Effector memory CD4-positive, alpha-beta T cell (primary cell): ENCODE data around the gene NODAL.

Experiments
- DNase-seq, 3 donors: peaks; one replicate each; pipeline ENCODE4 v3.0.0-alpha.2; 2020
- H3K27ac ChIP-seq: 2 replicates; pipeline ENCODE4 v1.7.0; 2013; ENCODE audit warnings: mild to moderate bottlenecking, low read length, moderate library complexity; ENCODE audit not compliant: insufficient read depth, poor library complexity, severe bottlenecking
- H3K27me3 ChIP-seq: replicated peaks from 2 replicates; pipeline ENCODE4 v1.7.0; 2013; ENCODE audit warnings: mild to moderate bottlenecking, low read length; ENCODE audit not compliant: insufficient read depth, control insufficient read depth, poor library complexity, severe bottlenecking
- H3K36me3 ChIP-seq: 2 replicates; pipeline ENCODE4 v1.7.0; 2013; ENCODE audit warnings: mild to moderate bottlenecking, low read length, moderate library complexity; ENCODE audit not compliant: control insufficient read depth, insufficient read depth
- H3K4me1 ChIP-seq: 2 replicates; pipeline ENCODE4 v1.7.0; 2013; ENCODE audit warnings: low read length, mild to moderate bottlenecking; ENCODE audit not compliant: control insufficient read depth, insufficient read depth, poor library complexity, severe bottlenecking
- H3K4me3 ChIP-seq: 2 replicates; pipeline ENCODE4 v1.7.0; 2013; ENCODE audit warnings: low read length, low read depth, mild to moderate bottlenecking; ENCODE audit not compliant: insufficient read depth, poor library complexity, severe bottlenecking
- H3K9me3 ChIP-seq: 2 replicates; pipeline ENCODE4 v1.7.0; 2013; ENCODE audit warnings: mild to moderate bottlenecking, low read length, moderate library complexity; ENCODE audit not compliant: control insufficient read depth

Gene NODAL

DNA sequence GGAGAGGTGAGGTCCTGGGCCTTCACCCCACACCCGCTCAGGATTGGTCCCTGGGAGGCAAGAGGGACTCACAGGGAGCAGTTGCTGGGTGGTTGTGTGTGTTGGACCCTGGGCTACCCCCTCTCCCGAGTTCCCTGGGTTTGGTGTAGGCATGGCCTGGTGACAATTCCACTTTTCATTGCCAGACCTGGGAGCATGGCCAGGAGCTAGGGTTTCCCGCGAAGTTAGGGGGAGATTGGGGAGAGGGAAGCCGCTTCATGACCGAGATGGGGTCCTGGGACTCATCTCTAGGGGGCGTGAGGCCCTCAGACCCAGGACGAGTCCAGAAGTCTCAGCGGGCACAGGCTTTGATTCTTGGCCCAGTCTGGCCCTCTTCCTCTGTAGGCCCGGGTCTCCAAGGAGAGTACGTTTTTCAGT, 37.7 kb upstream of the NODAL start:
- Histone ChIP-seq H3K4me3 (peak overlapping the region; percentile 46), H3K27me3 (no peaks in the 10 kb centered on the region), H3K4me1 (peaks cover 36% of the 10 kb centered on the region), H3K27ac (no peak overlapping the region), H3K36me3 (no peaks in the 10 kb centered on the region), H3K9me3 (no peaks in the 10 kb centered on the region)
- DNase-seq, result no peak

DNA sequence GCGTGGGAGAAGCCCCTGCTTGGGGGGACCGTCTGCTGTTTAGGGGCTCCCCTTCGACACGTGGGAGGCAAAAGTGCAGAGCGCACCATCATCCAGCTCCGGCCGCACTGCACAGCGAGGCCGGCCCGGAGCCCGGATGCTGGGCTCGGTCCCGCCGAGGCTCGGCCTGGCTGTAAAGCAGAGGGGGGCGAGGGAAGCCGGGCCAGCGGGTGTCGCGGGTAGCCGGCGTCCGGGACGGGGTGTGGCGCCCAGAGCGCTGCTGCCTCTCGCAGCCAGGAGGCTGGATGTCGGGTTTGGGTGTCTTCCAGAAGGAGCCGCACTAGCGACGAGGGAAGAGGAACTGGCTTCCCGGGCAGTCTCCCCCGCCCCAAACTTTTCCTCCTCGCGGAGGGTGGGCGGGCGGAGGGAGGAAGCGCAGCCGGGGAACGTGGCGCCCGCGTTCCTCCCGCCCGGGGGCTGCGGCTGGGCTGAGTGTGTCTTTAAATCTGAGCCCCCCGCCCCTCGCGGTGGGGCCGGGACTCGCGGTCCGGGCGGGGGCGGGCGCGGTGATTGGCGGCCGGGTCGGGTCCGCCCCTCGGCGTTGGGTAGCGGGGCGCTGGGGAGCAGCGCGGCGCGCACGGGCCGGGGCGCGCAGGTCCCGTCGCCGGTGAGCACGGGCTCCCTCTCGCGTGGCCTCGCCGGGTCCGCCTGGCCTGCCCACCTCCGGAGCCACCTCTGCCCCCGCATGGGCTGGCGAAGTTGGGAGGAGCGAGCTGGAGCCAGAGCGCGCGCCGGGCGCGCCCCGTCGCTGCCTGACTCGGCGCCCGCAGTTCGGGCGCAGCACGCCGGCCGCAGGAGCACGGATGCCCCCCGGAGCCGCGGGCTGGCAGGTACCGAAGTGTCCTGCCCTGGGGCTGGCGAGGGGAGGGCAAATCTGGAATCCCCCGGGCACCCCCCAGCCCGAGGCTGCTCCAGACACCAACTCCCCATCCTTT, 37.0 kb upstream of the NODAL start, which contains the start of gene PALD1:
TSS of gene PALD1 (plus strand) at position 577 of the 974 bp plus-strand sequence. CDS start 47,185 bp downstream, outside the sequence.
- no peaks in the 10 kb centered on the region for H3K27me3 ChIP-seq
- no peaks in the 10 kb centered on the region for H3K36me3 ChIP-seq
- H3K4me3 ChIP-seq, result peak within 1 kb of the TSS; percentile 46
- H3K9me3 ChIP-seq, result no peaks in the 10 kb centered on the region
- H3K27ac ChIP-seq, result no peak within 1 kb of the TSS
- peaks cover 36% of the 10 kb centered on the region for H3K4me1 ChIP-seq
- DNase-seq, result peak in 1 of 3 donors; percentile 19

DNA sequence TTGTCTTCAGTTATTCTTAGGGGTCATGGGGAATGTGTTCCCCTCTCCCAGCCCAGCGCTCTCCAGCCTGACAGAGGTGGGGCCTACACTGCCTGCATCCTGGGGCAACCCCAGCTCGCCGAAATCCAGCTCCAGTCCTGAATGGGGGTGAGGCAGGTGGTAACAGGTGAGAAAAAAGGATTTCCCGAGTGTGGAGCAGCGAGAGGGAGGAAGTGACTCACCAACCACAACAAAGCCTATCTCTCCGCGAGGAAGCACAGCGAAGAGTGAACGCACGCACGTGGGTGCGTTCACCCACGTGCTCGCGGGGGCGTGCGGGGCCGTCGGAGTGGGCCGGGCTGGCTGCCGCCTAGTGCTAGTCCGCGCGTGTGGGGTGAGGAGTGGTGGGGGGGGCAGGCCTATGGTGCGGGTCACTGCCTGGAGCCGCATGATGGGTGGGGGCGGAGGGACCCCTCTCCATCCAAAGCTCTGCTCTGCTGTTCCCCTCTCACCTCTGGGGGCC, 36.2 kb upstream of the NODAL start:
- H3K4me1 ChIP-seq, result peaks cover 36% of the 10 kb centered on the region
- no peak overlapping the region for H3K27ac ChIP-seq
- no peaks in the 10 kb centered on the region for H3K27me3 ChIP-seq
- H3K4me3 ChIP-seq, result peak overlapping the region; percentile 46
- DNase-seq, result peak; percentile 70 to 75 (median 73)
- no peaks in the 10 kb centered on the region for H3K9me3 ChIP-seq
- no peaks in the 10 kb centered on the region for H3K36me3 ChIP-seq

DNA sequence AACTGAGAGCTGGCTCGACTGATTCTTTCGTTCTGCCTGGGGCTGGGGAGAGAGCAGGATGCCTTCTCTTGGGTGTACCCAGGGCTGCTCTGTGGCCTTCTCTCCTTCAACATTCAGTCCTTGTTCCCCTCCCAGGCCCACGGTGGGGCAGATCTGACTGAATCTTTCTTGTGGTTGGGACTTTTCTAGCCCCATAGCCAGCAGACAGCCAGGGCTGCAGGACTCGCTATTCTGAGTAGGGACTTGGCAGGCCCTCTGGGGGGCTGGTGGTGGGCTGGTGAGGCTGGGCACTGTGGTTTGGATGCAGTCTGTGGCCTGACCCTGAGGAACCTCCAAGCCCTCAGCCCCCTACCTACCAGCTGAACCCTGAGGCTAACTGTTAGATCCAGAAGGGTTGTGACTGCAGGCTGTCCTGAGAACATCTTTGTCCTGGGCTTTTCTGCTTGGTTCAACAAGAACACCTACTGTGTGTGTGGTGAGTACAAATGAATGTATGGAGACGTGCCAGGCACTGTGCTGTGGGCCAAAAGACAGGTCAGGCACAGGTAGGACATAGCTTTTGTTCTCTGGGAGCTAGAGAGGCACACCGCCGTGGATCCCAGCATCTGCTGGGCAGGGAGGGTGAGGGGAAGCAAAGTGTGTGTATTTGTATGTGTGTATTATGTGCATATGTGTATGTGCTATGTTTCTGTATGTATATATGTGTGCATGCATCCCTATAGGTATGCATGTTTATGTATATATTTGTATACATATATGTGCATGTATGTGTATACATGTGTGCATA, 35.0 kb upstream of the NODAL start:
- no peak overlapping the region for H3K4me3 ChIP-seq
- no peak for DNase-seq
- peaks cover 36% of the 10 kb centered on the region for H3K4me1 ChIP-seq
- no peaks in the 10 kb centered on the region for H3K27me3 ChIP-seq
- H3K27ac ChIP-seq, result no peak overlapping the region
- H3K9me3 ChIP-seq, result no peaks in the 10 kb centered on the region
- no peaks in the 10 kb centered on the region for H3K36me3 ChIP-seq

DNA sequence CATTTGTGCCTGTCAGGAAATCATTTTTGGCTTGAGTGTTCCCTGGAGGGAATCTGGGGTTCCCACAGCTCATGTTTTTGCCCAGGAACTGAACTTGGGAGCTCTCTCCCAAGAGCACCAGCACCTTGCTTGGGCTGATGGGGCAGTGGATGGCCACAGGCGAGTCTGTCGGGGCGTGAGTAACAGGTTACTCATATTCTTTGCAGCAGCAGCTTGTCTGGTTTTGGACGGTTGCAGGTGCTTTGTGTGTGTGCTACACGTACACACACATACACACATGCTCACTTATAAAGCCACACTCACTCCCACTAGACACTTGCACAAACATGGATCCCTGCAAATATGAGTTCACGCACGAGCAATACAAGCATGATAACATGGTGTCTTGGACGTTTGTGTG, 34.2 kb upstream of the NODAL start:
- H3K27me3 ChIP-seq, result no peaks in the 10 kb centered on the region
- peaks cover 34% of the 10 kb centered on the region for H3K4me1 ChIP-seq
- DNase-seq, result no peak
- no peaks in the 10 kb centered on the region for H3K9me3 ChIP-seq
- no peak overlapping the region for H3K4me3 ChIP-seq
- no peak overlapping the region for H3K27ac ChIP-seq
- no peaks in the 10 kb centered on the region for H3K36me3 ChIP-seq

DNA sequence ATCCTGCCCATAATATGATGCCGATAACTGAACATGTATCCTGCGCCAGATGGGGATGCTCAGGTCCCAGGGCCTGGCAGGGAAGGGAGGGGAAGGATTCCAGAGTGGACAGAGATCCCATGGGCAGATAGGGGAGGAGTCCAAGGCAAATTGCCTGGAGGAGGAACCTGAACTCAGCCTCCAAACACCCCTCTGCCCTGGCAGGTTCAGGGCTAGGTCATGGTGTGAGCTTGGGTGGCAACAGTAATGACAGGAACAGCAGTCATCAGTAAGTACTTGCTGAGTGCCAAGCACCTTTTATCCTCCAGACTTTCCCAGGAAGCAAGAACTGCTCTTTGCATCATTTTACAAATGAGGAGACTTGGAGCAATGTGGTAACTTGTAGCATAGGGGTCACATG, 33.3 kb upstream of the NODAL start:
- Histone ChIP-seq H3K4me1 (peaks cover 26% of the 10 kb centered on the region), H3K4me3 (no peak overlapping the region), H3K9me3 (no peaks in the 10 kb centered on the region), H3K27me3 (no peaks in the 10 kb centered on the region), H3K27ac (no peak overlapping the region), H3K36me3 (no peaks in the 10 kb centered on the region)
- DNase-seq, result no peak

DNA sequence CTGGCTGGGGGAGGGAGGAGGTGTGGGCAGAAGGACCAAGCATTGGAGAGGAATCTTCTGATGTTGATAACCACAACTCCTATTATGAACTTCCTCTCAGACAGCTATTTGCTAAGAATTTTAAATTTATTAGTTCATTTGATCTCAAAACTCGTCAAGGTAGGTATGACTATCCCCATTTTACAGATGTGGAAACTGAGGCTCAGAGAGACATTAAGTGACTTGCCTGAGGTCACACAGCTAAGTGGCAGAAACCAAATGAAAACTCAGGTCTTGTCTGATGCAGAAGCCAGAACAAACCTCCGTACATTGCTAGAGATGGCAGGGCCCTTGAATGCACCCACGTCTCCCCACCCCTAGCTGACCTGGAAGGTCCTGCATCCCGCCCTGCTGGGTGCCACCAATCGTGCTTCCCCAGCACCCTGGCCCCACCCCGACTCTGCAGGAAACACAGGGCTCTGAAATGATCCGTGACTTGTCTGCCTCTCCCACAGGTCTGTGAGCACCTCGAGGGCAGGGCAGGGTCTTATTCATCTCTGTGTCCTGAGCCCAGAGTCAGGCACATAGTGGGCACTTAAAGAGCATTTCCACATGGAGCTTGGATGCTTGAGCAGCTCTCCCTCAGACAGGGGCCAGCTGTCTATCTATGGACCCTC, 31.4 kb upstream of the NODAL start:
- no peaks in the 10 kb centered on the region for H3K9me3 ChIP-seq
- H3K27ac ChIP-seq, result no peak overlapping the region
- no peak for DNase-seq
- no peaks in the 10 kb centered on the region for H3K36me3 ChIP-seq
- H3K27me3 ChIP-seq, result no peaks in the 10 kb centered on the region
- peaks cover 11% of the 10 kb centered on the region for H3K4me1 ChIP-seq
- no peak overlapping the region for H3K4me3 ChIP-seq

DNA sequence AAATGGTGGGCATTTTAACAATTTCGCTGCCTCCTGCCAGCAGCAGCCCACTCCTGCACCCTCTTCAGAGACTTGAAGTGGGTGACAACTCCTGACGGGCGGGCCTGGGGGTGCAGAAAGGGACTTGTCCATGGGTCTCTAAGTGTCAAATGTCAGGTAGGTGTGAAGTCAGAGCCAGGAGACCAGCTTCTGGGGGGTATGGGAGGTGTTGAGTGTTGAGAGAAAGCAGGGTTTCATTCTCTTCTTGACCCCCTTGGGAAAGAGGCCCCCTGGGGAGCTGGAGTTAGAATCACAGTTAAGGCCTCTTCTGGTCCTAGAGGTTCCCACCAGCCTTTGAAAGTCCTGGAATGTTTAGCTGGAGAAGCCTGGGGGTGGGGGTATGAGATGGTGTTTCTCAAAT, 25.5 kb upstream of the NODAL start:
- H3K27me3 ChIP-seq, result no peaks in the 10 kb centered on the region
- H3K27ac ChIP-seq, result no peak overlapping the region
- no peak for DNase-seq
- no peaks in the 10 kb centered on the region for H3K4me1 ChIP-seq
- no peak overlapping the region for H3K4me3 ChIP-seq
- H3K9me3 ChIP-seq, result no peaks in the 10 kb centered on the region
- H3K36me3 ChIP-seq, result no peaks in the 10 kb centered on the region

DNA sequence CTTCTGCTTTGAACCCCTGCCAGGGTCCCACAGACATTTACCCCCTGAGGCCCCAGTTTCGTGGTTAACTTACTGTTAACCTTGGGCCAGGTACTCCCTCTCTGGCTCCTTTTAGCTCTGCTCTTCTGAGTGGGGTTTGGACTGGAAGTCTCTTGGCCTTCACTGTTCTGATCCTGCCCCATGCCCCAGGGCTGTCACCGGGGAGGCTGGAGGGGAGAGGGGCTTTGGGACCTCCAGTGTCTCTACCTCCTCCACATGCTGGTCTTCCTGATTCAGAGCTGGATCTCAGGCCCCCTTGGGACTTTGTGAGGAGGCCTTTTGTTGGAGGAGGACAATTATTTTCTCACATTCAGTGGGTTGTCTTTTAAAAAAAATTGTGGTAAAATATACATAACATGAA, 24.4 kb upstream of the NODAL start:
- DNase-seq, result no peak
- Histone ChIP-seq H3K4me3 (no peak overlapping the region), H3K9me3 (no peaks in the 10 kb centered on the region), H3K27me3 (no peaks in the 10 kb centered on the region), H3K4me1 (no peaks in the 10 kb centered on the region), H3K36me3 (no peaks in the 10 kb centered on the region), H3K27ac (no peak overlapping the region)
